SHP77 (cell line): ENCODE measurements around the gene NAA10.
"Not testable (repeated sequence)": the region's sequence is repeated elsewhere in the genome, so short reads cannot be mapped to it uniquely, and the experiment has no call there.

ENCODE experiments used
- DNase-seq, 2 experiments: peaks; one replicate each; lab custom pipeline; 2025; lab: John Stamatoyannopoulos, UW

NAA10 gene

DNA sequence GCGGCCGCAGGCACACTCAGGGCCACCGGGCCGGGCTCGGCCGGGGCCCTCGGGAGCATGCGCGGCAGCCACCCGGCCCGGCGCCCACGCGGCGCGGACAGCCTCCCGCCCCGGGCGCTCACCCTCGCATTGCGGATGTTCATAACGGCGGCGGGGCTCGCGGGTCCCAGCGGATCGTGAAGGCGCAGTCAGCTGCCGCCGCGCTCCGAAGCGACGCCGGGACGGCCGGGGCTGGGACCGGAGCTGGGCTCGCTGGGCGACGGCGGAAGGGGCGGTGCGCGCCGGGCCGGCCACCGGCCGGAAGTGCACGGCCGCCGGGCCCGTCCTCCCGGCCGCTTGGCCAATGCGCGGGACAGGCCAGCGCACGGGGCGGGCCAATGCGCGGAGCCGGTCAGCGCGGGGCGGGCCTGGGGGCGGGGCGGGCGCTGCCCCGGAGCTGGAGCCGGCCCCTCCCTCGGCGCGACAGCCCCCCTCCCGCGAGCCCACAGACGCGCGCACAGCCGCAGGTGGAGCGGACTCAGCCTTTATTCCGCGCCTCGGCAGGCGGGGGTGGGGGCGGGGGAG, at the start of gene NAA10:
Gene NAA10 (minus strand): TSS at position 276 of the 564 bp plus-strand sequence. CDS start 133 bp downstream, at position 143.
- peak; percentile 26 to 50 for DNase-seq

DNA sequence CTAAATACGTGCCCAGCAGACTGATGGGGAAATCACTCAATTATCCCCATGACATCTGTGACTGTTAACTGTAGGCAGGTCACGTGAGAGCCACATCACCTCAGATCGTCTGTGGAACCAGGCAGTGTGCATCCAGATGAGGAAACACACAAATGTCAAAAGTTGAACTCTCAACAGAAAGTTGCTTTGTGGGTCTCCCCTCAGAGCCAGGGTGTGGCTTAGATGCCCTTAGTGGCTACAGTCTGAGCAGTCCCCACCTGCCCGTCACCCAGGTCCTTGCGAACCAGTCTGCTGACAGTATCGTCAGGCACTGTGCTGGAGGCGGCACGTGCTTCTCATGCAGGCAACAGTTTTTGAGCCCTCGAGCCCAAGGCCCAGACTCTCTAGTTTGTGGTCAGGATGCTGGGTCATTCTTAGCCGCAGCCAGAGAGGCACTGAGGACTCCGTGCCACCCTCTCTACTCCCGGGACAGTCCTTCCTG, 48.5 kb upstream of the NAA10 start:
- DNase-seq = no peak

DNA sequence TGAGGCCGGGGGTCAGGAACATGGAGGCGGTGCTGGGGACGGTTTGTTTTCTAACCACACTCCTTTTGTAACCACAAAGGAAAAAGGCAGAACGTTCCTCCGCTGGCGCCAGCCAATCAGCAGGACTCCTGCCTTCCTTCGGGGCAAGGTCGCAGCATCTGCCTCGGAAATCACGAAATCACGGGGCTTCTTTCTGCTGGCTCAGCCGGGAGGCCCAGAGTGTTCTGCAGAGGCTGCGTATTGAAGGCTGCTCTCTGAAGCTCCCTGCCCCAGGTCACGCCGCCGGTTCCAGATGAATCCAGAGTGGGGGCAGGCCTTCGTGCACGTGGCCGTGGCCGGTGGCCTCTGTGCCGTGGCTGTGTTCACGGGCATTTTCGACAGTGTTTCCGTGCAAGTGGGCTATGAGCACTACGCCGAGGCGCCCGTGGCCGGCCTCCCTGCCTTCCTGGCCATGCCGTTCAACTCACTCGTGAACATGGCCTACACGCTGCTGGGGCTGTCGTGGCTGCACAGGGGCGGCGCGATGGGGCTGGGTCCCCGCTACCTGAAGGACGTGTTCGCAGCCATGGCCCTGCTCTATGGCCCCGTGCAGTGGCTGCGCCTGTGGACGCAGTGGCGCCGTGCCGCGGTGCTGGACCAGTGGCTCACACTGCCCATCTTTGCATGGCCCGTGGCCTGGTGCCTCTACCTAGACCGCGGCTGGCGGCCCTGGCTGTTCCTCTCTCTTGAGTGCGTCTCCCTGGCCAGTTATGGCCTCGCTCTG, 47.1 kb upstream of the NAA10 start:
- no peak for DNase-seq

DNA sequence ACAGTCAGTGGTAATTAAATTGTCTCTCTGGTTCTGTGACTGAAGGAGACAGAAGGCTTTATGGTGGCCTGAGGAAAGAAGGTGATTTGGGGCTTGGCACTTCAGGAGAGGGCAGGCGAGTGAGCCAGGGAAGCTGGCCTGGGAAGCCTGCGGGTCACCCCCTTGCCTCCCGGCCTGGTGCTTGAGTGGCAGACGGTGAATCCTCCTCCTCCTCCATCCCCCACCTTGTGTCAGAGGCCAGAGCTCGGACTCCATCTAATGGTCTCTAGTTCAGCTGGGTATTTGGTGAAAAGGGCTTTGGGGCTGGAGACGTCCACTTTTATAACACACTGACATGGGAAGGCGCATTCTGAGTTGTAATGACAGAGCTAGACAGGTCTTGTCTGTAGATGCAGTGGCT, 46.4 kb upstream of the NAA10 start:
- DNase-seq = no peak

DNA sequence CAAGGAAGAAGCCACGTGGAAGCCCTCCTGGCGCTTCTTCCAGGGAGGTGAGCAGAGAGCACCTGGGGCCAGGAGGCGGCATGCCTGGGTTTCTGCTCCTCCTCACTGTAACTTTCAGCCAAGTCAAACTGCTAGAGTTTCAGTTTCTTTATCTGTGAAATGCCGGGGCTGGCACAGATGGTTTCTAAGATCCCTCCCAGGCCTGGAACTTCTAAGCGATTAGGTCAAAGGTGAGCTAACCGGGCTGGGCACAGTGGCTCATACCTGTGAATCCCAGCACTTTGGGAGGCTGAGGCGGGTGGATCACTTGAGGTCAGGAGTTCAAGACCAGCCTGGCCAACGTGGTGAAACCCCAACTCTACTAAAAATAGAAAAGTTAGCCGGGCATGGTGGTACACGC, 45.6 kb upstream of the NAA10 start:
- DNase-seq = not testable (repeated sequence)

DNA sequence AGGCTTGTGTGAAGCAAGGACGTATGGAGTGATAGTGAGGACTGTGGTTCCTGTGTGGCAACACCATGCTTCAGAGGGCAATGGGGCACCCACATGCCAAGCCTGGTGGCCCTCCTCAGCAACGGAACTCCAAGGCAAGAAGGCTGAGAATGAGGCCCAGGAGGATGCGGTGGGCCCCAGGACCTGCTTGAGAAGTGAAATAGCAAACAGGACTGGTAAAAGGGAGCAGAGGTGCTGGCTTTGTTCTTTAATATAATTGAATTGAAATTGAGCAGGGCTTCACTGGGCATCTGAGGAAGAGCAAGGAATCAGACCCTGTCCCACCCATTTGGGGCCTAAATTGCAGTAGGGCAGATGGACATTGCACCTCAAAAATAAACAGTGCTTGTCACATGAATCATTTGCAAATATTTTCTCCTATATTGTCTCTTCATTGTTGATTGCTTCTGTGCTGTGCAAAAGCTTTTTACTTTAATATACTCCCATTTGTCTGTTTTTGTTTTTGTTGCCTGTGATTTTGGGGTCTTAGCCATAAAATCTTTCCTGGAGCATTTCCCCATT, 40.0 kb upstream of the NAA10 start:
- no peak for DNase-seq

DNA sequence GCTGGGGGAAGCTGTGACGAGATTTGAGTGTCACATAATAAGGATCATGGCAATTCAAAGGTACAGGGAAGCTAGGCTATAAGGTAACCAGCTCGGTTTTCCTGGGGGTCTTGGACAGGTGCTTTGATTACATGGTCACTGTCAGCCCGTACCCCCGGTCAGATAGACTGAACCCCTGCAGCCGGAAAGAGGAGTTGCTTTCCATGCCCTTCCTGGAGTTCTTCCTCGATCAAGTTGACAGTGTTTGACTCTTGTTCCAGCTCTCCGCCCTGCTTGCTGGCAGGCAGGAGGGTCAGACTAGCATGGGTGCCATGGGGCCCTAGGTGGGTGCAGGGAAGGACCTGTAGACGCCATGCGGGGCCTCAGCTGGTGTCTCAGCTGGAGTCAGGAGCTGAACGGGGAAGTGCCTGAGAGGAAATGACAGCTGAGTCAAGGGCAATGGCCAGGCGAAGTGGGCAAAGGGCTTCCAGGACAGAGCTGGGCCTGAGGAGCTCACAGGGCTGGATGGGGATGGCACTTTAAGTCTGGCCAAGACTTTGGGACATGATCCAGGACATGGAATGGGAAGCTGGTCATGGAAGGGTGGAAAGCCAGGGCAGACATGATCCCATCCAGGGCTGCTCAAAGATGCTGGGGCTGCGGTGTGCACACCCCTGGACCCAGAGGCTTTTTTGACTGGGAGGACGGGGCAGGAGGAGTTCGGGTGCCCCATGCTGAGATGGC, 39.3 kb upstream of the NAA10 start:
- peak in 1 of 2 experiments; percentile 5 for DNase-seq

DNA sequence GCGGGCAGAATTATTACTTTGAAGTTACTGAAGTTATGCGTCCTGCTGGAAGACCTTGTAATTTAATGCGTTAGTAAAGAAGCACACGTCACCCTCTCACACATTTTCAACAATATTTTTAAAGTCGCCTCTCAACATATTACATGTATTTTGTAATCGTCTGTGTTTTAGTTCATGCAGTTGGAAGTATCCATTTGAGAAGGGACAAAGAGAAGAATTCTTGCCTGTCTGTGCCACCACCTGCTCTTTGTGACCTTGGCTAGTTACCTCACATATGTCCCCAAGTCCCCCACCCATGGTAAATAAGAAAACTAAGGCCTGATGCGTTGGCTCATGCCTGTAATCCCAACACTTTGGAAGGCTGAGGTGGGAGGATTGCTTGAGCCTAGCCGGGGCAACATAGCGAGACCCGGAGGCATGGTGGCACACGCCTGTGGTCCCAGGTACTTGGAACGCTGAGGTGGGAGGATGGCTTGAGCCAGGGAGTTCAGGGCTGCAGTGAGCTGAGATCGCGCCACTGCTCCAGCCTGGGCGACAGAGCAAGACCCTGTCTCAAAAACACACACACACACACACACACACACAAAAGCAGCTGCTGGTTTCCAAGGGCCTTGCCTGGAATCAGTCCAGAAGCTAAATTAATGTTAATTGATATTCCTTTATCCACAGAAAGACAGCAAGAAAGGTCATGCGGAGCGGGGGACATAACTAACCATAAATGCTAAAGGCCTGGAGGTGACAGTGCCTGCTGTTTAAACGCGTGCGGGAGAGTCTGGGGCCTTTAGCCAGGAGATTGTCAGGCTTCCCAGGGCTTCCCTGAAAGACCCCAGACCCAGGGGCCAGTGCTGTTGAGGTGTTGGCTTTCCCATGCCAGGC, 38.5 kb upstream of the NAA10 start:
- DNase-seq = no peak

DNA sequence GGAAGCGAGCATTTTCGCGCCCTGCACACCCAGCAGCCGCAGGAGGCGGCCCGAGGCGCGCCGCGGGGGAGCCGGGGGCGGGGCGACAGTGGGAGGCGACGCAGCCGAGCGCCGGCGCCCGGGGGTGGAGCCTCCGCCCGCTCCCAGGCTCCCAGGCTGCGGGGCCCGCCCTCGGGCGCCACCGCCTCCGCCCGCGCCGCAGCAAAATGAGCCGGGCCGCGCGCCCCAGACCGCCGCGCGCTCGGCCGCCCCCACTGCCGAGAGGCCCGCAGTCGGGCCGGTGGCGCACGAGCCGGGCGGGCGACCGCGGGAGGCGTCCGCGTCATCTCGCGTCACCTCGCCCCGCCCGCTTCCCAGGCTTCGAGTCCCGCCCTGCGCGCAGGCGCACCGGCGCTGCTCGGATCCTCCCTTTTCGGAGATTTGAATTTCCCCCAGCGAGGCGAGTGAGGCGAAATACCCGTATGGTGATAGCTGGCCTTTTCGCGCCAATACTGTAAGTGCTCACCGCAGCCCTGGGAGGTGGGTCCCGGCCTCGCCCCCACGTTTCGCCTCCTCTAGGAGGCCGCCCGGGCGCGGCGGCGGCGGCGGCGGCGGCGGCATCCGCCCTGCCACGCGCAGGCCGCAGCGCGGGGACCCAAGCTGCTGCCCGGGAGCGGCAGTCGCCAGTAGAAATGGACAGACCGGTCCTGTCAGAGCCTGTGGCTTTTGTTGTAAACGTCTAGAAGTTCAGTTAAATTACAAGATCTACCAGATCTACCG, 37.7 kb upstream of the NAA10 start, which contains the start of gene TMEM187:
Gene TMEM187 (plus strand): TSS at position 387 of the 759 bp plus-strand sequence. CDS start 9,309 bp downstream, outside the sequence.
- peak; percentile 83 to 85 for DNase-seq

DNA sequence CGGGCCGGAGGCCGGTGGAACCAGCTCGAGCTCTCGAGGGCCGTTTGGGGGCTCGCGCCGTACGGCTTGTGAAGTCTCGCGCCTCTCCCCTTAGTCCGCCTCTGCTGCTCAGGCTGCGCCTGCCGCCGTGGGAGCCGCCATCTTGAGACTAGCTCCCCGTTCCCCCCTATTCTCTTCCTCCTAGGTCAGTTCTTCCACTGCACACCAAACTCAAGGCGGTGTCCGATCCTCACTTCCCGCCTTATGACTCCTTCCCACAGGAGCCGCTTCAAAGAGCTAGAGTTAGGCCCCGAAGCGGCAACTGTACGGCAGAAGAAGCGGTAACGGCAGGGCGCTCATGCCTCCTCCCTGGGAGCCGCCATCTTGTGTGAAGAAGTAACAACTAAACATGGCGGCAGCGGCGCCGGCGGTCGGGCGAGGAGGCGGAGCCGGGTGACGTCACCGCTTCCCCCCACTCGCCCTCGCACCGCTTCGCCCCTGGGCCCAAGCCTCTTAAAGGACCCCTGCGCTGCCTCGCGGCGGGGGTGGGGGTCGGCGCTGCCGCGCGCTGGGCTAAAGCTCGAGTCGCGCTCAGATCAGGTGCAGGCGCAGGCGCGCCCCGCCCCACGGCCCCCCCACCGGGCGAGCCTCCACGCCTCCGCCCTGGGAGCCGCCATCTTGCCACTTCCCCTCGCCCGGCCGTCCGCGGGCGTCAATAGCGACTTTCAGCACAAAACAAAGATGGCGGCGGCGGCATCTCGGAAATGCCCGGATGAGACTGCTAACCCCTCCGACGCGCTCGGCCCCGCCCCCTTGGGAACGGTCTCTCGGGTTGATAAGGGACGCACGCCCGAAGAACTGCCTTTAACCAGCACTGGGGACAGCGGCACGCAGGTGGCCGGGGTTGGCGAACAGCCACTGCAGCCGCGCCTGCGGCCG, 36.9 kb upstream of the NAA10 start, which contains the start of gene HCFC1:
Gene HCFC1 (minus strand): TSS at position 369 of the 918 bp plus-strand sequence. CDS start 978 bp downstream, outside the sequence.
- DNase-seq = peak; percentile 78 to 84

DNA sequence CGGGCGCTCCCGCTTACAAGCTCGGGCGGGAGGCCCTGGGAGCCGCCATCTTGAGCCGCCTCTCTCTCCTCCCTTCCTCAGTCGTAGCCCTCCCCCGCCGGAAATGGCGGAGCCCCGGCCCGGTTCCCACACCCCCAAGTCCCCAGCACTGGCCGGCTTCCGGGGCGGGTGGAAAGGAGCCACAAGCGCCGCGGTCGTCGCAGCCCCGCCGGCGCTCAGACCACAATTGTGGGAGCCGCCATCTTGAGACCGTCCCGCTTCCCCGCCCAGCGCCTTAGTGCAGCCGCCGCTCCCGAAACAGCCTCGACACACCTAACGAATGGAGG, 36.2 kb upstream of the NAA10 start:
- DNase-seq = peak; percentile 42 to 46

DNA sequence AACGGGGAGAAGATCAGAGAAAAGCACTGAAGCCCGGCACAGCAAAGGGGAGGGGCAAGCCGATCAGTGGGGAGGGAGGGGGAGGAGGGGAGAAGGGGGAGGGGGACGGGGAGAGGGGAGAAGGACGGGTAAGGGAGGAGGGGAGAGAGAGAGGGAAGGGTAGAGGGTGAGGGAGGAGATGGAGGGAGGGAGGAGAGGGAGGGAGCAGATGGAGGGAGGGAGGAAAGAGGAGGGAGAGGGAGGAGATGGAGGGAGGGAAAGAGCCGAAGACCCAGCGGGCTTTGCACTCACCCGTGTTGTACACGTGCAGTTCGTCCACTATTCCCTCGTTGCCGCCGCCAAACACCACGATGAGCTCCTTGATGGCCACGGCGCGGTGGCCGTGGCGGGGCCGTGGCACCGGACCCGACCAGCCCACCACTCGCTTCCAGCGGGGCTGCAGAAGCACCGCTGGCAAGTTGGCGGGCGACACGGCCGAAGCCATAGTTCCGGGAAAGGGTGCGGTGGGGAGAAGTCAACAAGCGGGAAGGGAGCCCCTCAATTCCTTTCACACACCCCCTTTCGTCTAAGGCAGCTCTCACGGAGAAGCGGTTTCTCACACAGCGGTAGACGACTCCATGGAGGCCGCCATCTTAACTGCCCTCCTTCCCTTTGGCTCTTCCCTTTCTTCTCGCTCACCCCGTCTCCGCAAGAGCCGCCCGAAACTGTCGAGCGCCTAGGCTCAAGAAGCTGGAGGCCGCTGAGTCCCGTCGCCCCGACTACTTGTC, 35.7 kb upstream of the NAA10 start:
- peak in 1 of 2 experiments; percentile 19 for DNase-seq

DNA sequence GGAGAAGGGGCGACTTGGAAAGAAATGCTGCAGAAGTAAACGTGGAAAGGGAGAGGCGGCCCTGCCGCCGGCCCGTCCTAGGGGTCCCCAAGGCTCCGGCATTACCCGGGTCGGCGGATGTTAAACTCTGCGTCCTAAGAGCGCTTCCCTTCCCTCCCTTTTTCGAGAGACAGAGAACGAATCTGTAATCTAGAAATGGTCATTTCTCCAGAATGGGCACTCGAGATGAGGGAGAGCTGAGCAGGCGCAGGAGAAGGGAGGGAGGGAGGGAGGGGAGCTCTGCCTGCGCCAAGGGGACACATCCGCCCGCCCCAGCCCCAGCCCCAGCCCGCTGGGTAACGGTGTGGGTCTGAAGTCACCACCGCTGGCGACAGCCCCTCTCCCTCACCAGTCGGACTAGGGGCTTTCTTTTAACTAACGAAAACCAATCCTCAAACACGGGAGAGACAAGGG, 35.1 kb upstream of the NAA10 start:
- DNase-seq = no peak

DNA sequence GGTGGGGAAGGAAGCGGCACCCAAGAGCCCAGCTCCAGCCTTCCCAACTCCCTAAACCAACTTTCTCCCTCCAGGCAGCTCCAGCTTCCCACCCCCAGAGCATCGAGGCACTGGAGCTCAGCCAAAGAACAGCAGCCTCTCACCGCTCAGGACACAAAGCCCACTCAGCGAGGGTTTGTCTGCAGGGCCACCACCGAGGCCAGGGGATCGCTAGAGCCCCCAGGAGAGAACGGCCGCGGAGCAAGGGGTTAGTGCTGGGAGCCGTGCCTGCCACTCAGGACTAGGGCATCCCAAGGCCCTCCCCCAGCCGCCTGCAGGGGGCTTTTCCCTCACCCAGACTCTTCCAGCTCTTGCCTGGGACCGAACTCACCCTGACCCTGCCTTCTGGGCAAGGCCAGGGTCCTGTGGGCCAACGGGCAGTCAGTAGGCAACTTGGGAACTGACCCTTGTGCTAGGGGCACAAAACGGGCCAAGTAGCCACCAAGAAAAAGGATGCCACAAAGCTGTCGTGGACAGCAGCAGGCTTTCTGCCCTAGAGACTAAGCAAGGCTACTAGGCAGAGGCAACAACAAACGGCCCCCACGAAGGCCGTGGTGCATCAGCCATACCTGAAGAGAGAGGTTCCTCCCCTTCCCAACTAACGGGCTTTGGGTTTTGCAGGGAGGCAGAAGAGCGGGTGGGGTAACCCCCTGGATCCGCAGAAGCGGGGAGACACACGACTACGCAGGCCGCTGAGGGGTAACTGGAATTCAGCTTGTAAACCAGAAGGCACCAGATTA, 34.5 kb upstream of the NAA10 start:
- DNase-seq = no peak

DNA sequence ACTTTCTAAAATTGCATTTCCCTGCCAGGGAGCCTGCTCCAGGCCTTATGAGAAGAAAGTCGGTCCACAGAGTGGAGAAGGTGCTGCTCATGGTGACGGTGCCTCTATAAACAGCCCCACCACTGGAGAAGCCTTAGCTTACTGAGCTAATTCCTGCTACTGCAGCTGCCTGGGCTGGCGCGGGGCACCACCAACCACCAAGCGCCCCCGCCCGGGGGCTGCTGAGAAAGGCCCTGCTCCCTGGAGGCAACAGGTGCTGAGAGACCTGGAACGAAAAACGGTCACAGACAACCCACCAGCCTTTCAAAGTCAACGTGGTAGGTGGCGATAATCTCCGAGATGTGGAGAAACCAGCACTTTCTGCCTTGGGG, 33.9 kb upstream of the NAA10 start:
- peak in 1 of 2 experiments; percentile 4 for DNase-seq

DNA sequence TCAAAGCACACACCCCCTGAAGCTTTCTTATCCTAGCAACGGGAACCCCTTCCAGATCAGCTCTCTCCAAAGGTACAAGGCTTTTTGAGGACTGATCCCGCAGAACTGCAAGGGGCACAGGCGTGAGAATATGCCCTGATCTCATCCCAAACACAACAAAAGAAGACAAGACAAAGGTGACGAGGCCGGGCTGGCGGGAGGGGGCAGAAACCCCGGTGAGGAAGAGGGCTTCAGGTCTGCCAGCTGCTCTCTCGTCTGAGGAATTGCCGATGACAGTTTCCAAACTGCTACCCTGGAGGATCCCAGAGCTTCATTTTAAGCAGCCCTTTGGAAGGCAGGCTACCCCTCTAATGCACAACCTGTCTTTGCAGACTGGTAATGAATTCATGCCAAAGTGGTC, 33.4 kb upstream of the NAA10 start:
- DNase-seq = no peak

DNA sequence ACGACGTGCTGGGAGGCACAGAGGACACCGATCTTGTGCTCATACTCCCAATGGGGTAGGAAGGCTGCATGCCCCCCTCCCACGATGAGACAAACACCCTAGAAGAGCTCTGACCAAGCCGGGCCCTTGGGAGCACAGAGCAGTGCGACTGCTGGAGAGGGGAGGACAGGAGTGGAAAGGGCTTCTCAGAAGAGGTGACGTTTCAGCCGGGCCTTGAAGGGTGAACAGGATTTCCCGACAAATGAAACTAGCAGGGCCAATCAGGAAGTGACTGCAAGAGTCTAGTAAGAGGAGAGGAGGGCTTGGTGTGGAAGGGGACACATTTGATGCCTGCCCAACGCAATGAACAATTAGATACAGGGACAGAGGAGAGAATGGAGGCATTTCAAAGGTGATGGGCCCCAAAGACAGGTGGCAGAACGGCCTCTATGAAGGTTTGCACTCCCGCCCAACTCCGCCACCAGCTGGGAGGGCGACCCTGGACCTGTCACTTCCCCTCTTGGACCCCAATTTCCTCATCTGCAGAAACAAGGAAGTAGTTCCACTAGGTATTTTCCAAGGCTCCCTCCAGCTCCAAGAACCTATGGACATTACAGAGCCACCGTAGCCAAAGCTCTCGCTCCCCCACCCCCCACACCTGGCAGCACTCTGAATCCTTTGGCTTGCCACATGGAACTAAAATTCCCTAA, 32.8 kb upstream of the NAA10 start:
- DNase-seq = no peak
